NK-92 (cell line): Measurements from ENCODE around the gene SNF8.

Source experiments
- DNase-seq: peaks from one replicate; lab custom pipeline; 2025; ENCODE audit not compliant: unreplicated experiment; lab: John Stamatoyannopoulos, UW

The SNF8 gene

GRCh38 chr17:48893646-48894508, 50.8 kb downstream of the SNF8 start:
- DNase-seq = no peak

GRCh38 chr17:48892940-48893645, 51.5 kb downstream of the SNF8 start:
- no peak for DNase-seq

GRCh38 chr17:48890086-48890485, 54.6 kb downstream of the SNF8 start:
- no peak for DNase-seq

GRCh38 chr17:48883171-48883570, 61.5 kb downstream of the SNF8 start:
- DNase-seq = no peak

GRCh38 chr17:48882272-48882671, 62.4 kb downstream of the SNF8 start:
- no peak for DNase-seq
